Hepatocyte (in vitro differentiated cells): ENCODE results near the gene THUMPD3. TPM values are rescaled to one million over a fixed set of nuclear protein-coding genes. Genes with fewer than 3 reads are reported as not detected.

Experiments
- DNase-seq: peaks from one replicate; pipeline ENCODE4 v3.0.0-alpha.2; 2016; ENCODE audit warnings: low spot score
- H2AFZ ChIP-seq: fragments of 200-600 bp; sonication (generic); 2 replicates; pipeline ENCODE4 v1.6.0; 2016; ENCODE audit warnings: antibody characterized with exemption, mild to moderate bottlenecking
- H3K27ac ChIP-seq: fragments of 200-600 bp; sonication (generic); 2 replicates; pipeline ENCODE4 v1.5.1; 2016; ENCODE audit warnings: mild to moderate bottlenecking
- H3K27me3 ChIP-seq: fragments of 200-600 bp; sonication (generic); 2 replicates; pipeline ENCODE4 v1.6.1; 2016
- H3K36me3 ChIP-seq: fragments of 200-600 bp; sonication (generic); replicated peaks from 2 replicates; pipeline ENCODE4 v1.5.1; 2016; ENCODE audit warnings: low read depth; ENCODE audit not compliant: insufficient read depth
- H3K4me1 ChIP-seq: fragments of 200-600 bp; sonication (generic); 2 replicates; pipeline ENCODE4 v1.5.1; 2016; ENCODE audit warnings: mild to moderate bottlenecking, moderate library complexity; ENCODE audit not compliant: insufficient read depth
- H3K4me2 ChIP-seq: fragments of 200-600 bp; sonication (generic); 2 replicates; pipeline ENCODE4 v1.6.0; 2016
- H3K4me3 ChIP-seq: fragments of 200-600 bp; sonication (generic); 2 replicates; pipeline ENCODE4 v1.5.1; 2016; ENCODE audit warnings: mild to moderate bottlenecking
- H3K79me2 ChIP-seq: fragments of 200-600 bp; sonication (generic); 2 replicates; pipeline ENCODE4 v1.6.0; 2017; ENCODE audit warnings: mild to moderate bottlenecking
- H3K9me2 ChIP-seq: fragments of 200-600 bp; sonication (generic); replicated peaks from 2 replicates; pipeline ENCODE4 v1.6.0; 2017; ENCODE audit warnings: mild to moderate bottlenecking; ENCODE audit not compliant: insufficient read depth
- H3K9me3 ChIP-seq: fragments of 200-600 bp; sonication (generic); 2 replicates; pipeline ENCODE4 v1.5.1; 2016; ENCODE audit warnings: low read depth, mild to moderate bottlenecking
- H4K20me1 ChIP-seq: fragments of 200-600 bp; sonication (generic); 2 replicates; pipeline ENCODE4 v1.6.0; 2016; ENCODE audit warnings: mild to moderate bottlenecking; ENCODE audit not compliant: insufficient read depth, poor library complexity, severe bottlenecking
- CTCF ChIP-seq: fragments of 200-600 bp; sonication (generic); IDR thresholded peaks from 2 replicates; pipeline ENCODE4 v1.5.1; 2016; ENCODE audit warnings: antibody characterized with exemption, mild to moderate bottlenecking; ENCODE audit not compliant: poor library complexity
- EZH2 ChIP-seq: fragments of 200-600 bp; sonication (generic); IDR thresholded peaks from 2 replicates; pipeline ENCODE4 v1.6.1; 2016; ENCODE audit warnings: antibody characterized with exemption, mild to moderate bottlenecking, borderline replicate concordance
- EZH2phosphoT487 ChIP-seq: fragments of 200-600 bp; sonication (generic); IDR thresholded peaks from one replicate; pipeline ENCODE4 v1.6.1; 2018; ENCODE audit warnings: antibody characterized with exemption, mild to moderate bottlenecking, low read depth, moderate library complexity; ENCODE audit not compliant: unreplicated experiment, severe bottlenecking
- WGBS: methylation state at CpG from one replicate; pipeline ENCODE4 v1.1.6; 2016; ENCODE audit warnings: low lambda C conversion rate; ENCODE audit errors: missing lambda C conversion rate; 5-methylcytosine and 5-hydroxymethylcytosine counted together
- polyA plus RNA-seq: library from polyadenylated mRNA; unstranded; fragments of >200 nt; fragmentation: Nextera tagmentation; extraction: Ambion mirVana; gene quantifications from 2 replicates; pipeline ENCODE4 v1.2.1, GENCODE V29; 2016
- total RNA-seq: library from RNA; depleted of rRNA; stranded (reverse); fragments of >200 nt; gene quantifications from 2 replicates; pipeline ENCODE4 v1.2.3, GENCODE V29; 2014

The THUMPD3 gene
- total and polyA plus RNA-seq, 2 experiments from 2014 or later, result 17.3 to 22.7 TPM

DNA sequence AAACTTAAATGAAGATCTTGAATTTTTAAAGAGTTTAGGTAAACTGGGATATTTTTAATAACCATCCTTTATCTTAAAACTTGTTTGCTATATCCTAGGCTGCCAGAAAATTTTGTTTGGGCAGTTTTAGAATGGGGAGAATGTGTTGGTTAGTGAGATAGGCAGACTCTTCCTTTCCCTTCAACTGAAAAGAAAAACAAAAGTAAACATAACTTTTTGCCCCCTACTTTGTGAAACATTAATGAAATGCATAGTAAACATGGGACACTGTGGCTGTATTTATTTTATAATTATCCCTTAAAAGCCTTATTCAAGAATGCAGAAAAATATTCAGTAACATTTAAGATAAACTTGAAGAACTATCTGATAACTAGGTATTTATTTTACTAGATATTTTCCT, 65.6 kb downstream of the THUMPD3 start:
- no peaks in the 10 kb centered on the region for H3K9me3 ChIP-seq
- peaks cover 14% of the 10 kb centered on the region for H3K36me3 ChIP-seq
- no peaks in the 10 kb centered on the region for H3K9me2 ChIP-seq
- H2AFZ ChIP-seq, result no peak overlapping the region
- peaks cover 56% of the 10 kb centered on the region for H4K20me1 ChIP-seq
- peaks cover 25% of the 10 kb centered on the region for H3K4me1 ChIP-seq
- TF ChIP-seq EZH2 (no peak), CTCF (no peak), EZH2phosphoT487 (no peak)
- no peak overlapping the region for H3K27ac ChIP-seq
- H3K4me3 ChIP-seq, result no peak overlapping the region
- H3K27me3 ChIP-seq, result no peaks in the 10 kb centered on the region
- no peak for DNase-seq
- no peak overlapping the region for H3K4me2 ChIP-seq
- H3K79me2 ChIP-seq, result peaks cover 99% of the 10 kb centered on the region

- 91% methylated on average over 3 of the region's 3 CpGs for WGBS
These were observed 67.9 kb downstream of the THUMPD3 start for GRCh38 chr3:9430733-9431132.

DNA sequence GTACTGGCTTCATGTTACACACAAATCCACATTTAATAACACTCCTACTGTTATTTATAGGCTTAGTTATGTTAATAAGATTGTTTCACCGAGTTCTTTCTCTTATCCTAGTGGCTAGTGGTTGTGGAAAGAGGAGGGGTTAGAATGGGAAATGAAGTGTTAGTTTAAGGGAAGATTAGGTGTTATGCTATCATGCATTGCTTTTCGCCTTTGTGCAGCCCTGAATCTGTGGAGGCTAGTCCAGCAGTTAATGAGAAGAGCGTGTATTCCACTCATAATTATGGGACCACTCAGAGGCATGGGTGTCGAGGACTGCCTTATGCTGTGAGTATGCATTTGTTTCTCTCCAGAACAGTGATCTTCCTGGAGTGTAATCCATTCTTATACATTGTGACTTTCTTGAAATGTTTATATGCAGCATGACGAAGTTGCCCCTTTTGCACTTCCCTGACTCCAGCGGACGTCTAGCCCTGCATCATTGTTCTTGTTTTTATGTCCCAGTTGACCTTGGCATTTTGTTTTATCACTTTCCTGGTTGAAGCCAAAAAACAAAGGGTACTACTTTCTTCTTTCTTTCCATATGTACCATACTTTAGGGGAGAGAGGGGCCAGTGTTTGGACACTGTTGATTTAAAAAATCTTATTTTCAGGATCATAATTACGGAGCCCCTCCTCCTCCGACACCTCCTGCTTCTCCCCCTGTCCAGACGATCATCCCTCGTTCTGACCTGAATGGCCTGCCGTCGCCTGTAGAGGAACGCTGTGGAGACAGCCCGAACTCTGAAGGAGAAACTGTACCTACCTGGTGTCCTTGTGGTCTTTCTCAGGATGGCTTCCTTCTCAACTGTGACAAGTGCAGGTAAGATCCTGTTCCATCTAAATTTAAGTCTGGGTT, 71.0 kb downstream of the THUMPD3 start:
- H3K4me2 ChIP-seq, result no peak overlapping the region
- no peak for TF ChIP-seq EZH2phosphoT487
- no peak for TF ChIP-seq CTCF
- TF ChIP-seq EZH2, result no peak
- no peak for DNase-seq
- no peak overlapping the region for H3K27ac ChIP-seq
- no peak overlapping the region for H2AFZ ChIP-seq
- WGBS, result 95% methylated on average over 15 of the region's 15 CpGs
- H3K27me3 ChIP-seq, result no peaks in the 10 kb centered on the region
- no peak overlapping the region for H3K4me3 ChIP-seq
- no peaks in the 10 kb centered on the region for H3K9me2 ChIP-seq
- H3K9me3 ChIP-seq, result no peaks in the 10 kb centered on the region
- peaks cover 100% of the 10 kb centered on the region for H3K79me2 ChIP-seq
- peaks cover 17% of the 10 kb centered on the region for H3K36me3 ChIP-seq
- H4K20me1 ChIP-seq, result peaks cover 62% of the 10 kb centered on the region
- no peaks in the 10 kb centered on the region for H3K4me1 ChIP-seq

More at GRCh38 chr3:9430733-9431132, 67.9 kb downstream of the THUMPD3 start:
- Histone ChIP-seq H3K79me2 (peaks cover 99% of the 10 kb centered on the region), H3K27me3 (no peaks in the 10 kb centered on the region), H2AFZ (no peak overlapping the region), H3K4me2 (no peak overlapping the region), H3K9me3 (no peaks in the 10 kb centered on the region), H3K4me3 (no peak overlapping the region), H4K20me1 (peaks cover 47% of the 10 kb centered on the region), H3K27ac (no peak overlapping the region), H3K4me1 (peaks cover 7% of the 10 kb centered on the region), H3K9me2 (no peaks in the 10 kb centered on the region), H3K36me3 (peaks cover 14% of the 10 kb centered on the region)
- no peak for DNase-seq
- TF ChIP-seq EZH2phosphoT487 (no peak), EZH2 (no peak), CTCF (no peak)
